Trophoblast cell (in vitro differentiated cells and primary cell): ENCODE measurements around the gene DOK4.
A peak's percentile ranks its signal among the peaks of the same experiment; 100 is the strongest.

Experiments
- DNase-seq, 2 donors: peaks; one replicate each; pipeline ENCODE4 v3.0.0-alpha.2; 2016
- H2AFZ ChIP-seq: 2 replicates; pipeline ENCODE4 v1.6.1; 2013; ENCODE audit warnings: low read length, moderate library complexity, mild to moderate bottlenecking; ENCODE audit not compliant: insufficient read depth, poor library complexity
- H2AK5ac ChIP-seq: 2 replicates; pipeline ENCODE4 v1.6.1; 2013; ENCODE audit warnings: mild to moderate bottlenecking, low read length
- H2BK120ac ChIP-seq: 2 replicates; pipeline ENCODE4 v1.6.1; 2013; ENCODE audit warnings: low read length, mild to moderate bottlenecking, moderate library complexity; ENCODE audit not compliant: insufficient read depth, poor library complexity
- H2BK12ac ChIP-seq: 2 replicates; pipeline ENCODE4 v1.6.1; 2013; ENCODE audit warnings: mild to moderate bottlenecking, low read length, moderate library complexity
- H2BK5ac ChIP-seq: 2 replicates; pipeline ENCODE4 v1.6.1; 2013; ENCODE audit warnings: low read length, low read depth, moderate library complexity, mild to moderate bottlenecking; ENCODE audit not compliant: poor library complexity
- H3K14ac ChIP-seq: 2 replicates; pipeline ENCODE4 v1.6.1; 2013; ENCODE audit warnings: mild to moderate bottlenecking, low read length
- H3K18ac ChIP-seq: 2 replicates; pipeline ENCODE4 v1.6.1; 2013; ENCODE audit warnings: mild to moderate bottlenecking, low read length
- H3K23ac ChIP-seq: 2 replicates; pipeline ENCODE4 v1.6.1; 2013; ENCODE audit warnings: low read length
- H3K27ac ChIP-seq: 2 replicates; pipeline ENCODE4 v1.5.1; 2013; ENCODE audit warnings: low read depth, mild to moderate bottlenecking, inconsistent platforms, low read length, moderate library complexity
- H3K27me3 ChIP-seq: 2 replicates; pipeline ENCODE4 v1.6.1; 2013; ENCODE audit warnings: inconsistent platforms, mild to moderate bottlenecking, low read length, moderate library complexity; ENCODE audit not compliant: insufficient read depth
- H3K36me3 ChIP-seq, 2 experiments: 1 replicate in 1 of 2; 2 replicates in 1 of 2; pipeline ENCODE4 v1.6.1; 2013; ENCODE audit warnings: low read length in 2 of 2, mild to moderate bottlenecking in 2 of 2, moderate library complexity in 1 of 2; ENCODE audit not compliant: insufficient read depth in 2 of 2, control insufficient read depth in 1 of 2
- H3K4ac ChIP-seq: 2 replicates; pipeline ENCODE4 v1.6.1; 2013; ENCODE audit warnings: low read depth, mild to moderate bottlenecking, low read length, moderate library complexity
- H3K4me1 ChIP-seq, 2 experiments: 1 replicate in 1 of 2; 2 replicates in 1 of 2; pipeline ENCODE4 v1.6.1; 2013; ENCODE audit warnings: low read length in 2 of 2, mild to moderate bottlenecking in 2 of 2, moderate library complexity in 1 of 2; ENCODE audit not compliant: insufficient read depth in 2 of 2, control insufficient read depth in 1 of 2
- H3K4me2 ChIP-seq: 2 replicates; pipeline ENCODE4 v1.6.1; 2013; ENCODE audit warnings: inconsistent platforms, mild to moderate bottlenecking, low read length, moderate library complexity
- H3K4me3 ChIP-seq: 2 replicates; pipeline ENCODE4 v1.5.1; 2013; ENCODE audit warnings: mild to moderate bottlenecking, low read depth, low read length, inconsistent platforms
- H3K79me1 ChIP-seq: one replicate; pipeline ENCODE4 v1.6.1; 2013; ENCODE audit warnings: low read length
- H3K79me2 ChIP-seq: 2 replicates; pipeline ENCODE4 v1.6.1; 2013; ENCODE audit warnings: low read length, mild to moderate bottlenecking; ENCODE audit not compliant: control insufficient read depth, insufficient read depth, poor library complexity
- H3K9ac ChIP-seq: 2 replicates; pipeline ENCODE4 v1.6.1; 2013; ENCODE audit warnings: mild to moderate bottlenecking, low read length
- H3K9me3 ChIP-seq: 2 replicates; pipeline ENCODE4 v1.6.1; 2013; ENCODE audit warnings: low read depth, mild to moderate bottlenecking, control low read depth, inconsistent platforms, low read length; ENCODE audit not compliant: insufficient read depth
- H4K12ac ChIP-seq: 2 replicates; pipeline ENCODE4 v1.6.1; 2013; ENCODE audit warnings: low read depth, mild to moderate bottlenecking, low read length, moderate library complexity
- H4K8ac ChIP-seq: 2 replicates; pipeline ENCODE4 v1.6.1; 2013; ENCODE audit warnings: low read depth, mild to moderate bottlenecking, low read length, moderate library complexity
- H4K91ac ChIP-seq: one replicate; pipeline ENCODE4 v1.6.1; 2013; ENCODE audit warnings: low read depth, mild to moderate bottlenecking, low read length, moderate library complexity
- WGBS: extraction: QIAGEN DNeasy Blood & Tissue Kit; methylation state at CpG from one replicate; pipeline ENCODE4 v1.1.7; 2013; ENCODE audit warnings: missing lambda C conversion rate; ENCODE audit not compliant: insufficient read length, insufficient coverage; ENCODE audit errors: extremely low coverage; 5-methylcytosine and 5-hydroxymethylcytosine counted together

DOK4 gene

GRCh38 chr16:57471852-57472664 is 14.2 kb downstream of the DOK4 start:
- no peak overlapping the region for H4K8ac ChIP-seq
- no peak overlapping the region for H3K4ac ChIP-seq
- WGBS, result no CpG with 5 or more reads among the region's 10 CpGs
- H3K79me2 ChIP-seq, result peaks cover 3% of the 10 kb centered on the region
- H3K18ac ChIP-seq, result peak overlapping the region; percentile 35
- H3K27me3 ChIP-seq, result no peaks in the 10 kb centered on the region
- H3K4me2 ChIP-seq, result no peak overlapping the region
- H4K91ac ChIP-seq, result no peak overlapping the region
- peak overlapping the region; percentile 59 for H3K27ac ChIP-seq
- no peak overlapping the region for H3K23ac ChIP-seq
- H2BK120ac ChIP-seq, result no peak overlapping the region
- H2AK5ac ChIP-seq, result no peak overlapping the region
- no peak overlapping the region for H2AFZ ChIP-seq
- peaks cover 12% of the 10 kb centered on the region for H3K79me1 ChIP-seq
- H3K36me3 ChIP-seq, result peaks cover 76 to 87% of the 10 kb centered on the region in 2 experiments
- no peak for DNase-seq
- no peak overlapping the region for H2BK12ac ChIP-seq
- H3K4me1 ChIP-seq, result peaks cover 20 to 23% of the 10 kb centered on the region in 2 experiments
- H3K14ac ChIP-seq, result peak overlapping the region; percentile 11
- no peaks in the 10 kb centered on the region for H3K9me3 ChIP-seq
- H4K12ac ChIP-seq, result no peak overlapping the region
- H3K4me3 ChIP-seq, result no peak overlapping the region
- no peak overlapping the region for H3K9ac ChIP-seq
- peak overlapping the region; percentile 20 for H2BK5ac ChIP-seq

- Histone ChIP-seq H3K27me3 (no peaks in the 10 kb centered on the region), H3K4me2 (no peak overlapping the region), H3K79me1 (peaks cover 12% of the 10 kb centered on the region), H2BK12ac (no peak overlapping the region), H3K14ac (no peak overlapping the region), H4K8ac (no peak overlapping the region), H3K9ac (no peak overlapping the region), H4K91ac (no peak overlapping the region), H2AK5ac (no peak overlapping the region), H3K4me1 (peaks cover 12 to 15% of the 10 kb centered on the region in 2 experiments), H3K9me3 (no peaks in the 10 kb centered on the region), H3K4ac (no peak overlapping the region), H4K12ac (no peak overlapping the region), H2BK5ac (no peak overlapping the region), H3K23ac (no peak overlapping the region), H3K27ac (peak overlapping the region; percentile 7), H3K79me2 (no peaks in the 10 kb centered on the region), H3K18ac (no peak overlapping the region), H3K4me3 (no peak overlapping the region), H2AFZ (no peak overlapping the region), H3K36me3 (peaks cover 71 to 83% of the 10 kb centered on the region in 2 experiments), H2BK120ac (no peak overlapping the region)
- no peak for DNase-seq
- no CpG with 5 or more reads among the region's 1 CpG for WGBS
Measured at GRCh38 chr16:57471209-57471608, 15.1 kb downstream of the DOK4 start.

- Histone ChIP-seq H3K23ac (no peak overlapping the region), H3K27ac (peak overlapping the region; percentile 35), H2BK5ac (no peak overlapping the region), H3K4ac (no peak overlapping the region), H3K14ac (no peak overlapping the region), H4K91ac (no peak overlapping the region), H2BK12ac (no peak overlapping the region), H3K79me1 (peaks cover 9% of the 10 kb centered on the region), H3K79me2 (no peaks in the 10 kb centered on the region), H3K27me3 (no peaks in the 10 kb centered on the region), H3K36me3 (peaks cover 70 to 83% of the 10 kb centered on the region in 2 experiments), H2AK5ac (no peak overlapping the region), H3K4me3 (no peak overlapping the region), H4K8ac (no peak overlapping the region), H3K4me1 (peaks cover 7 to 10% of the 10 kb centered on the region in 2 experiments), H2AFZ (no peak overlapping the region), H4K12ac (no peak overlapping the region), H3K18ac (no peak overlapping the region), H3K4me2 (no peak overlapping the region), H3K9ac (no peak overlapping the region), H2BK120ac (no peak overlapping the region), H3K9me3 (no peaks in the 10 kb centered on the region)
- WGBS, result no CpG with 5 or more reads among the region's 6 CpGs
- no peak for DNase-seq
Measured at GRCh38 chr16:57470711-57471110, 15.6 kb downstream of the DOK4 start.

- DNase-seq, result no peak
- Histone ChIP-seq H3K27ac (peak overlapping the region; percentile 35), H3K4ac (no peak overlapping the region), H3K23ac (no peak overlapping the region), H3K18ac (no peak overlapping the region), H3K27me3 (no peaks in the 10 kb centered on the region), H2BK12ac (no peak overlapping the region), H3K4me2 (no peak overlapping the region), H2AK5ac (no peak overlapping the region), H3K36me3 (peaks cover 65 to 82% of the 10 kb centered on the region in 2 experiments), H3K9ac (no peak overlapping the region), H4K8ac (no peak overlapping the region), H3K4me3 (no peak overlapping the region), H4K12ac (no peak overlapping the region), H3K4me1 (peaks cover 3 to 5% of the 10 kb centered on the region in 2 experiments), H3K14ac (no peak overlapping the region), H3K9me3 (no peaks in the 10 kb centered on the region), H2AFZ (no peak overlapping the region), H3K79me2 (no peaks in the 10 kb centered on the region), H2BK120ac (no peak overlapping the region), H4K91ac (no peak overlapping the region), H2BK5ac (no peak overlapping the region), H3K79me1 (peaks cover 6% of the 10 kb centered on the region)
- WGBS, result no CpG with 5 or more reads among the region's 9 CpGs
Measured at GRCh38 chr16:57469917-57470470, 16.3 kb downstream of the DOK4 start.
